Stimulated activated CD8-positive, alpha-beta memory T cell treated with anti-CD3 and anti-CD28 coated beads, Interleukin-7, amount 100 ng/mL, for 24 hours (primary cell): ENCODE results near the gene CARM1.
A peak's percentile ranks its signal among the peaks of the same experiment; 100 is the strongest.
"Not testable (repeated sequence)": the region's sequence is repeated elsewhere in the genome, so short reads cannot be mapped to it uniquely, and the experiment has no call there.

Experiments used
- DNase-seq: peaks from one replicate; pipeline ENCODE4 v3.0.0-alpha.2; 2020; ENCODE audit warnings: low read depth

The CARM1 gene

DNA sequence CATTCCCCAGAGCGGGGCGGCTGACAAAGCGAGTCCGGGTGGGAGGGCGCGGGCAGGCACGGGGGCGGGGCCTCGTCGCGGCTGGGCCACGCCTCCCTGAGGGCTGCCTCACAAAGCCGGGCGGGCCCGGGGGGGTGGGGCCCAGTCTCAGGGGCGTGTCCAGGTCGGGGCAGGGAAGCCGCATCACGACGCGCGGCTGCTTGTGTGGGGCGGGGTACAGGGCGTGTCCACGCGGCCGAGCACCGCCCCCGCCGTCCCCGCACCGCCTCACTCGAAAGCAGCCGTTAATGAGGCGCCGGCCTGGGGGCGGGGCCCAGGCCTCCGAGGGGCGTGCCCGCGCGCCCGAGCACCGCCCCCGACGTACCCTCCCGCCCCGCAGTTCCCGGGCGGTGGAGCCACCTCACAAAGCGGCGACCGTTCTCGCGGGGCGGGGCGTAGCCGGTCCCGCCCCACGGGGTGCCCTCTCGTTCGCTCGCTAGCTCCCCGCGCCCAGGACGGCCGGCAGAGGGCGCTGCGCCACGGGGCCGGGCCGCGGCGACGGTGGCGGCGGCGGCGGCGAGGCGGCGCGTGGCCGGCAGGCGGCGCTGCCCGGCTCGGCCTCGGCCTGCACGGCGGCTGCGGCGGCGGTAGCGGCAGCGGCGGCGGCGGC, at the start of gene CARM1:
TSS of gene CARM1 (plus strand) at position 599 of the 649 bp plus-strand sequence. CDS start 150 bp downstream, outside the sequence.
- peak; percentile 98 for DNase-seq

DNA sequence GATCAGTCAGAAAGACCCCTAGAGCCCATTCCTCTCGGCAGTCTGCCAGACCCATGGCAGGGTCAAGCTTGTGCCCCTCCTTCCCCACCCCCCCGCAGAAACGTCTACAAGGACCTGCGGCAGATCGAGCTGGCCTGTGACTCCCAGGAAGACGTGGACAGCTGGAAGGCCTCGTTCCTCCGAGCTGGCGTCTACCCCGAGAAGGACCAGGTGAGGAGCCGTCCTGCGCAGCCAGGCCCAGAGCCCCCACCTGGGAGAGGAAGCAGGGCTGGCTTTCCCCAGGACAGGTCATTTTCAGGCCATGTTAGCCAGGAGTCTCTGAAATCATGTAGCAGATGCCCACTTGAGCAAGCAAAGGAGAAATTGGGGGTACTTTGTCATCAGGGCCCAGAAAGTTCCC, 47.7 kb upstream of the CARM1 start:
- DNase-seq = no peak

DNA sequence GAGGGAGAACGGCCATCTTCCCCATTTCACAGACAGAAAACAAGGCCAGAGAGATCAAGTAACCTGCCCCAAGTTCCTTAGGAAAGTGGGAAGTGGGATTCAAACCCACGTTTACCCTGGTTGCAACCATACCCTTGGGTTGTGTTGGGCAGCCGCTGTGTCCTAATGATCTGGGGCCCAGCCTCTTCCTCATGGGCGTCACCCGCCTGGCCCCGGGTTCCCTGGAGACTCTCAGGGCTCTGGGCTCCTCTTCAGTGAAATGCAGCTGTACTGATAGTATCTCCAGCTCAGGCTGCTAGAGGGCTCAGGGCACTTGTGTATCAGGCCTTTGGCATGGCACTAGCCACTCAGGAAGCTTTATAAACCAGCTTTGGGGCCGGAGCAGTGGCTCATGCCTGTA, 45.1 kb upstream of the CARM1 start:
- no peak for DNase-seq

DNA sequence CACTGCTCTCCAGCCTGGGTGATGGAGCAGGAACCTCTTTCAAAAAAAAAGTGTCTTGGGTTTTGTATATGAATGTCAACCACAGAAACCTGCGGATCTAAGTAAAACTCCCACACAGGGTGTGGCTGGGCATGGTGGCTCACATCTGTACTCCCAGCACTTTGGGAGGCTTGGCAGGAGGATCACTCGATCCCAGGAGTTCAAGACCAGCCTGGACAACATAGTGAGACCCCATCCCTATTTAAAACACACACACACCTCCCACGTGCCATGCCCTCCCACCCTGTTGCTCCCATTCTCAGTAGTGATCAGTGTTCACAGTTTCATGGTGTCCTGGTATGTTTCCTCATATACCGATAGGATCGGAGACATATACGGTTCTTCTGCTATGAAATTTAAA, 44.5 kb upstream of the CARM1 start:
- DNase-seq = no peak

DNA sequence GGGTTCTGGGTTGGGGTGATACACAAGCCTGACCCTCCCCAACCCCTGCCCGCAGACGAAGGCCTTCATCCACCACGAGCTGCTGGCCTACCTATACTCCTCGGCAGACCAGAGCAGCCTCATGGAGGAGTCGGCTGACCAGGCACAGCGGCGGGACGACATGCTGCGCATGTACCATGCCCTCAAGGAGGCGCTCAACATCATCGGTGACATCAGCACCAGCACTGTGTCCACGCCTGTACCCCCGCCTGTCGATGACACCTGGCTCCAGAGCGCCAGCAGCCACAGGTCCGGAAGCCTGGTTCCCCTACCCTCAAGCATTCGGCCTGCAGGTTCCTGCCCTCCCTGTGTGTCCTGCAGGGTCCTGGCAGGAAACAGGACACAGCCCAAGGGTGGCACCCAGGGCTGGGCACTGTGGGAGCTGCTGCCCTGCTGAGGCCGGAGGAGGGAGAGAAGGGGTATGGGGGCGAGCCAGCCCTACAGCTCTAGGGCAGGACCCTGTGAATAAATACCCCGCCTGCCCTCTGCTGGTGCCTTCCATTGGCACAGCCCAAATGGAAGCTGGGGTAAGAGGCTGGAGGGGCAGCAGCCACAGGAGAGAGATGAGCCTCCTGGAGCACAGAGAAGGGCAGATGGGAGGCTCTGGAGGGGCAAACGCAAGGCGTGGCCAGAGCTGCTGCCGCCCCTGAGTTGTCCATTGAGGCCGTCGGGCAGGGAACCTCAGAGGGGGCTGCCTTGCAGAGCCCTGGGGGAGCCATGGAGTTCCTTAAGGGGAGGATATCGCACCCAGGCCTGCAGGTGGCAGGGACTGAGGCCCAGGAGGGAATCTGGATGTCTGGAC, 42.2 kb upstream of the CARM1 start:
- DNase-seq = no peak

DNA sequence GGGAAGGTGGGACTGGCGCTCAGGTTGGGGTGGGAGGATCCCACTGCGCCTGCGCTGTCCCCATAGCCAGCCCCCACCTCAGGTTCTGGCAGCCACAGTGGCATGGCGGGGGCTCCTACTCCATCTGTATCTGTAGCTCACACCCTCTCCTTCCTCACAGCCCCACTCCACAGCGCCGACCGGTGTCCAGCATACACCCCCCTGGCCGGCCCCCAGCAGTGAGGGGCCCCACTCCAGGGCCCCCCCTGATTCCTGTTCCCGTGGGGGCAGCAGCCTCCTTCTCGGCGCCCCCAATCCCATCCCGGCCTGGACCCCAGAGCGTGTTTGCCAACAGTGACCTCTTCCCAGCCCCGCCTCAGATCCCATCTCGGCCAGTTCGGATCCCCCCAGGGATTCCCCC, 41.4 kb upstream of the CARM1 start:
- DNase-seq = no peak

DNA sequence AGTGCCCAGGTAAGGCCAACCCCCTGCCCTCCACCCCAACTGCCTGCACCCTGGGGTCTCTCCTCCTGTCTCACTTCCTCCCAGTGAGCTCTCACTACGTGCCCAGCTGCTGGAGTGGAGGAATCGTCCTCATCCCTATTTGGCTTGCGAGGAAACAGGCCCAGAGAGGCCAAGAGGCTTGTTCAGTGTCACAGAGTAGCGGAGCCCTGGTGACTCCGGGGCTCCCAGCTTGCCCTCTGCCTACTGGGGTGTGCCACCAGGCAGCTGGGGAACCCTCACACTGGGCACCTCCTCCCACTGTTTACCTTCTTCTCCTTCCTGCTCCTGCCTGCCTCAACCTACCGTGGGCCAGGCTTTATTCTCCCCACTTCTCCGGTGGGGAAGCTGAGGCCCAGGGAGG, 41.0 kb upstream of the CARM1 start:
- DNase-seq = no peak

DNA sequence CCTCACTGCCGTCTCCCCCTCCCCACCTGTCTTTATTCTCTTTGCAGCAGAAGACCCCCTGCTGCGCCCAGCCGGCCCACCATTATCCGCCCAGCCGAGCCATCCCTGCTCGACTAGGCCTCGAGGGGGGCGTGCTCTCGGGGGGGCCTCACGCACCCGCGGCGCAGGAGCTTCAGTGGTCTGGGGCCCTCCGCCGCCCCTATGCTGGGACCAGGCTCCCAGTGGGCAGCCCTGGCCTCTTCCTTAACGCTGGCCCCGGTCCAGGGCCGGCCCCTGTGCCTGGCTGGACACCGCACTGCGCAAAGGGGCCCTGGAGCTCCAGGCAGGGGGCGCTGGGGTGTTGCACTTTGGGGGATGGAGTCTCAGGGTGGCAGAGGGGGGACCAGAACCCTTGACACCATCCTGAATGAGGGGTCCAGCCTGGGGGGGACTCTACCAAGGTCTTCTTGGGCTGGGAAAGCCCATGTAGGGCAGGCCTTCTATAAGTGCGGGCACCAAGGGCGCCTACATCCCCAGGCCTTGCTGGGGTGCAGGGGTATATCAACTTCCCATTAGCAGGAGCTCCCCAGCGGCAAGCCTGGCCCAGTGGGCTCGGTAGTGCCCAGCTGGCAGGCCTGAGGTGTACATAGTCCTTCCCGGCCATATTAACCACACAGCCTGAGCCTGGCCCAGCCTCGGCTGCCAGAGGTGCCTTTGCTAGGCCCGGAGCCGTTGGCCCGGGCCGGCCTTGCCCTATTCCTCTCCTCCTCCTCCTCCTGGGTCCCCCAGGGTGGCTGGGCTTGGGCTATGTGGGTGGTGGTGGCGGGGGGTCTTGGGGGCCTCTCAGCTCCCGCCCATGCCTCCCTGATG, 40.2 kb upstream of the CARM1 start:
- no peak for DNase-seq

DNA sequence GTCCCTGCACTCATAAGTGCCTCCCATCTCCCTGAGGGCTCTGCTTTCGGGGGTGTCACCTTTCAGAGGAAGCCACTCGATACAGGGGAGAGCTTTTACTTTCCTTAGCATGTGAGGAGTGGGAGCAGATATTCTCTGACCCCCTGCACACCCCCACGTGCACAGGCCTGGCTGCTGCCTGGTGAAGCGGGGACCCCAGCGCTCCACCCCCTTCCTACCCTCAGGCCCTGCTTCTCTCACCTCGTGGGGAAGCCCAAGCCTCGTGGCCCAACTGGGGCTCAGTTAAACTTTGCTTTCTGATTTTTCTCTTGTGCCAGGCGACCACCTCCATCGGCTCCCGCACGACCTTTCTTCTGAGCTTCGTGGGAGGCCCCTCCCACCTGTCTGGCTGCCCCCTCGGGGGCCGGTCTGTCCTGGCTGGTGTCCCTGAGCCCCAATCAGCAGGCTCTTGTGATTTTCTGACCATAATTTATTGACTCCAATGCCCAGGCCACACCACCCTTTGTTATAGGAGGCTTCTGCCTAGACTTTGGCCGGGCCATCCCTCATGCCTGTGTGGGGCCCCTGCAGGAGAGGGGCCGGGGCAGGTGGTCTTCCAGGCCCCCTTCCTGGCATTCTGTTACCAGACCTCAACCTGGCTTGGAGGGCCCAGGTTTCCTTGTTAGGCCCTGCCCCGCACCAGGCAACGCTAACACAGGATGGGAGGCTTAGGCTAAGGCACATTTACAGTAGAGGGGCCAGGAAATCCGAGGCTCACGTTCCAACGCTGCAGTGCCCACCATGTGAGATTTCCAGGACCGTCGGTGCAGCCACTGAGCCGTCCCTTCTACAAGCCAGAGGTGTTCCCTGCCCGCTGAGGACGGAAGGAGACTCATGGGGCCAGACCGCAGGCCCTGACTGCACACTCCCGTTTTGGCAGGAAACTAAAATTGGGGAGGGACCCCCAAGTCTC, 39.1 kb upstream of the CARM1 start:
- DNase-seq = no peak

DNA sequence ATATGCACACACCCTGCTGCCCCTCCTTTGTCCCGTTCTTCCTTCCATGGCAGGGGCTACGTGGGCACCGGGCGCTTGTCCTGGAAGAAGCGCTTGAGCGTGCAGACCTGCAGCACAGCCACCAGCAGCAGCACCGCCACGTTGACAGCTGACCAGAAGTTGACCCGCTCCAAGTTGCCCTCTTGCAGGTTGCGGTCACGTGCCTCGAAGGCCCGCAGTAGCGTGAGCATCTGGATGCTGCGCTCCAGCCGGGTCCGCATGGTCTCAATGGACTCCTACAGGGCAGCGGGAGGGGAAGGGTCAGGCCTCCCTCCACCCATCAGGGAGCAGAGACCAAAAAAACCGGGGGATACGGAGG, 38.4 kb upstream of the CARM1 start:
- DNase-seq = no peak

DNA sequence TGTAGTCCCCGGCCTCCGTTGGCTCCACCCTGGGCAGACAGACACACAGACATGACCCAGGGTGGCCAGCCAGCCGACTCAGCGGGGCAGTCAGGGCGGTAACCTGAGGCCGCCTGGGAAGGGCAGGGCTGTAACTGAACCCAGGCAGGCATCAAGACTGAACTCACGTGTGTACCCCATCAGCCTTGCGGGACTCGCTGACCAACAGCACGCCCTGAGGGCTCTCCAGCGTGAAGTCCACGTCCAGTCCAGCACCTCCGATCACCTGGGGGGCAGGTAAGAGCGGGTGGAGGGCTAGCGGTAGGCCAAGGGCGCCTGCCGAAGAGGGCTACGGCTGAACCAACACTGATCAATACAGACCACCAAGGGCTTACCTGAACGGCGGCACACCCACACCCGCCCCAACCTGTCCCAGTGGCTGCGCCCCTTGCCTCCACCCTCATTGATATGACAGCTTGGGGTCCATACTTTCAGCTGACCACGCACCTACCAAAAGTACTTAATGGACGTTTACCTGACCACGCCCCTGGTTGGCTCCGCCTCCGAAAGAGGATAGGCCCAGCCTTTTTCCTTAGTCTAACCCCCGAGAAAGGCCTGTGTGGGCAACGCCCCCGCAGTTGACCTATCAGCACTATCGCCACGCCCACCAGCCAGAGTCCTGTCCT, 36.1 kb upstream of the CARM1 start:
- no peak for DNase-seq

DNA sequence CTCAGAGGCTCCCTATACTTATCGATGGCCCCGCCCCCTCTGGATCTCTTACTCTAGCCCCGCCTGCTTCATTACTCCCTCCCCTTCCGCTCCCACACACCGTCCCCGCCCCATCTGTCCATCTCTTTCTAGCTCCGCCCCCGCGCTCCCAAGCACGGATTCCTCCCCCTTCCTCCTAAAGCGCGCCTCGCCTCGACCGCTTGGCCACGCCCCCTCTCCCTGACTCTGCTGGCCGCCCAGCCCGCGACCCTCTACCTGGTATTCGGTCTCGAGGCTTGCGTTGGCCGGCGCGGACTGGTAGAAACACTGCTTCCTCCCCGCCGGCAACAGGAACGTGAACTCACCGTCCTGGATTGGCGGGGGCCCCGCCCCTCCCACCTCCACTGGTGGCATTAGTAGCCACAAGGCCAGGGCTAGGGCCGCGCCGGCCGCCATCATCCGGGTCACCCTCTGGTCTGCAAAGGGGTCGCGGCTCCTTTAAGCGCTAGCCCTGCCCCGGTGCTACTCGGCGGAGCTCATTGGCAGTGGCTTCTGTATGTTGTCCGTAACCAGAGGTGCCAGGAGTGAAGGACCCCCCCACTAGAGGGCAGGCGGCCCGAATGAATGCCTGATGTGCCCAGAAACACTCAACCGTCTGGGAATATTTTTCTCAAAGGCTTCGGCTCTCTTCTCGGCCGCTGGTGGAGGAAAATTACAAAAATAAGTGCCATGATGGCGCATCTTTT, 35.4 kb upstream of the CARM1 start, which contains the start of gene TMED1:
TSS of gene TMED1 (minus strand) at position 459 of the 725 bp plus-strand sequence. CDS start at position 438, 21 bp downstream.
- DNase-seq = peak; percentile 94

DNA sequence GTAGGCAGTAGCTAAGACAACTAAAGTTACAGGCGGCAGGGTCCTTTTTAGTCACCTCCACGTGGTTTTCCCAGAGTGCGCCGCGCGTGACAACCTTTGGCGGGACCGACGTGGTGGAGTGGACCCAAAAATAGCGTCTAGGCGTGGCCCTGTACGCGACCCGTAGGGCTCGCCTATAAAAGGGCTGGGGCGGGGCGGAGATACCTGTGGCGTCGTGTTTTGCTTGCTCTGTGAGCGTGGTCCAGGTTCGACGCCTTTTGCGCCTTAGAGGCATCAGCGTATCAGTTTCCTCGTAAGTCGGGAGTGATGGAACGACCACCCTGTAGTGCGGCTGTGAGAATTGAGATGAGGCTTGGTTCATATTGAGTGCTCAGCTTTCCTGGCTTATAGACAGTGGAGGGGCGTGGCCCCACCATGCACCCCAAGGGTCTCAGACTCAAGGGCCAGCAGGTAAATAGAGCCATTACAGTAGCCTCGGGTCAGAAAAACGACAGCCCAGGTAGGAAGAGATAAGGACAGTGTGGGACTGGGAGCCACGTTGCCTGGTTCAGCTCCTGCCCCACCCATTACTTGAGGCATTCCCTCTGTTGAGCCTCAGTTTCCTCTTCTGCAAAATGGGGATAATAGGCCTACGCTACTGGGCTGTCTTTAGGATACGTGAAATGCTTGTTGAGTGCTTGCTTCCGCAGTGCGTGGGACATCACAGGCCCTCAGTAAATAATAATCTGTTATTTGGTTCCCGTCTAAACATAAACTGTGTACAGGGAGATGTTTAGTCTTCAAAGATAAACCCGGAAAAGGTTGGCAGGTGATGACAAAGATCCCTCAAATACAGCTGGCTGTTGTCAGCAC, 34.6 kb upstream of the CARM1 start:
- peak; percentile 64 for DNase-seq

DNA sequence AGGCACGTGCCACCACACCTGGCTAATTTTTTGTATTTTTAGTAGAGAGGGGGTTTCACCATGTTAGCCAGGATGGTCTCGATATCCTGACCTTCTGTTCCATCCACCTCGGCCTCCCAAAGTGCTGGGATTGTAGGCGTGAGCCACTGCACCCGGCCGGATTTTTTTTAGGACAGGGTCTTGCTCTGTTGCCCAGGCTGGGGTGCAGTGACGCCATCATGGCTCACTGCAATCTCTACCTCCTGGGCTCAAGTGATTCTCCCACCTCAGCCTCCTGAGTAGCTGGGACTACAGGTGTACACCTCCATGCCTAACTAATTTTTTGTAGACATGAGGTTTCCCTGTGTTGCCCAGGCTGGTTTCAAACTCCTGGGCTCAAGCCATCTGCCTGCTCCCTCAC, 33.7 kb upstream of the CARM1 start:
- not testable (repeated sequence) for DNase-seq

DNA sequence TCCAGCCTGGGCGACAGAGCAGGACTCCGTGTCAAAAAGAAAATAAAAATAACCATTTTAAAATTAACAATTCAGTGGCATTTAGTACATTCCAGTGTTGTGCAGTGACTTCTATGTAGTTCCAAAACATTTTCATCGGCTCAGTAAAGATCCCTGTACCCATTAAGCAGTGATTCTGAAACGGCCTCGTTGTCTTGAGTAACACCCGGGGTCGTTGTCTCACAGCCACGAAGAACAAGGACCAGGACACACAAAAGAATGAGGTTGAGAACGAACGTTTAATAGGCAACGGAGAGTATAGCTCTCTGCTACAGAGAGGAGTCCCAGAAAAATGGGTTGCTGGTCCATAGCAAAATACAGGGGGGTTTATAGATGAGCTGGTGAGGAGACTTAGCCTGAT, 33.0 kb upstream of the CARM1 start:
- DNase-seq = no peak

DNA sequence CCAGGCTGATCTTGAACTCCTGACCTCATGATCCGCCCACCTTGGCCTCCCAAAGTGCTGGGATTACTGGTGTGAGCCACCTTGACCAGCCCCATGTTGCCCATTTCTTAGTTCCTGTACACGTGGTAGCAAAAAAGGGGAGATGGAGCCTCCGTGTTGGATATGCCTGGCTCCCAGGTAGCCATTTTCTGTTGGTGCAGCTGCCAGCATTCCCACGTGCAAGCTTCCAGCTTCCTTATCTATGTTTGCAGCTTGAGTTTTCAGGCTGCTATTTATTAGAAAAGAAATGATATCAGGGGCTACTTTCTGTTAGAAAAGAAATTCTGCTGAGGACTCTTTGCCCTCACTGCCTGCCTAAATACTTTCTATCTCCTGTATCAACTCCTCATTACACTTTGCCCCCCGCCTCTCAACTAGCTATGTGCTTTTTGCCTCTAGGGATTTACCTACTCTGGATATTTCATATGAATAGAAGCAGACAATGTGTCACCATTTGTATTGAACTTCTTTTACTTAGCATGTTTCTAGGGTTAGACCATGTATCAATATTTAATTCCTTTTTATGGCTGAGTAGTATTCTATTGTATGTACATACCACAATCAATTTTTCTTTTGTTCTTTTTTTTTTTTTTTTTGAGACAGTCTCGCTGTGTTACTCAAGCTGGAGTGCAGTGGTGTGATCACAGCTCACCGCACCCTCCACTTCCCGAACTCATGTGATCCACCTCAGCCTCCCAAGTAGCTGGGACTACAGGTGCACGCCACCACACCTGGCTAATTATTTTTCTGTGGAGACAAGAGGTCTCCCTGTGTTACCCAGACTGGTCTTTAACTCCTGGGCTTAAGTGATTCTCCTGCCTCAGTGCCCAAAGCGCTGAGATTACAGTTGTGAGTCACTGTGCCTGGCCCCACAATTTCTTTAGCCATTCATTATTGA, 32.0 kb upstream of the CARM1 start:
- no peak for DNase-seq

DNA sequence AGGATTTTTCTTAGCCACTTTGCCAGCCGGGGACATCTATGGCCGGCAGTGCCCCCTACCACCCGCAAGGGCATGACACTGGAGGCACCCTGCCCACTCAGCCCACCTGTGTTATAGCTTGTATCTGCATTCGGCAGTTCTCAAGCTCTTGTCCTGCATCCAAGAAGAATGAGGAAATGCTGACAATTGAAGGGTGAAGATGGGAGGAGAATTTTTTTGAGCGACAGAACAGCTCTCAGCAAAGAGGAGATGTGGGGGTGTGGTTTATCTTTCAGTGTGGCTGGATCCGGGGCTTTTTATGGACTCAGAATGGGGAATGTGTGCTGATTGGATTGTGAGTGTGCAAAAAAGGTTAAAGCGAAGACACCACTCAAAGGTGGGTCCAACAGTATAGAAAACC, 28.6 kb upstream of the CARM1 start:
- no peak for DNase-seq
